Left kidney (tissue), 2 donors: Measurements from ENCODE around the gene EGFLAM. TPM values are rescaled to one million over a fixed set of nuclear protein-coding genes. Genes with fewer than 3 reads are reported as not detected.
"Not testable (repeated sequence)": the region's sequence is repeated elsewhere in the genome, so short reads cannot be mapped to it uniquely, and the experiment has no call there.

Source experiments
- DNase-seq: peaks from one replicate; pipeline ENCODE4 v3.0.0-alpha.2; 2013
- polyA plus RNA-seq: library from polyadenylated mRNA; unstranded; fragments of 120-200 nt; gene quantifications from one replicate; pipeline ENCODE4 v1.2.1, GENCODE V29; 2013; ENCODE audit not compliant: insufficient read length

EGFLAM gene
- polyA plus RNA-seq, 1 donor, result 10.6 TPM

GRCh38 chr5:38329132-38329715 is 70.9 kb downstream of the EGFLAM start:
- no peak for DNase-seq

GRCh38 chr5:38330207-38330606 is 71.8 kb downstream of the EGFLAM start:
- DNase-seq, result no peak

GRCh38 chr5:38331831-38332230 is 73.5 kb downstream of the EGFLAM start:
- DNase-seq, result no peak

GRCh38 chr5:38333181-38333580 is 74.8 kb downstream of the EGFLAM start:
- not testable (repeated sequence) for DNase-seq

GRCh38 chr5:38338455-38338854 is 80.1 kb downstream of the EGFLAM start:
- no peak for DNase-seq

- DNase-seq, result no peak
Measured at GRCh38 chr5:38339446-38339845, 81.1 kb downstream of the EGFLAM start.

- DNase-seq, result no peak
Measured at GRCh38 chr5:38341056-38341455, 82.7 kb downstream of the EGFLAM start.

- no peak for DNase-seq
Measured at GRCh38 chr5:38341641-38342040, 83.3 kb downstream of the EGFLAM start.

GRCh38 chr5:38342261-38342660 is 83.9 kb downstream of the EGFLAM start:
- no peak for DNase-seq

- no peak for DNase-seq
Measured at GRCh38 chr5:38344891-38345290, 86.5 kb downstream of the EGFLAM start.

GRCh38 chr5:38346593-38346992 is 88.2 kb downstream of the EGFLAM start:
- DNase-seq, result no peak

- no peak for DNase-seq
Measured at GRCh38 chr5:38347040-38347763, 88.8 kb downstream of the EGFLAM start.

GRCh38 chr5:38347896-38348295 is 89.5 kb downstream of the EGFLAM start:
- DNase-seq, result no peak

GRCh38 chr5:38360323-38361061 is 102.1 kb downstream of the EGFLAM start:
- DNase-seq, result no peak

GRCh38 chr5:38362713-38363112 is 104.4 kb downstream of the EGFLAM start:
- DNase-seq, result no peak

- no peak for DNase-seq
Measured at GRCh38 chr5:38364825-38365224, 106.5 kb downstream of the EGFLAM start.

GRCh38 chr5:38367410-38367809 is 109.1 kb downstream of the EGFLAM start:
- no peak for DNase-seq

GRCh38 chr5:38367966-38368365 is 109.6 kb downstream of the EGFLAM start:
- DNase-seq, result no peak

- no peak for DNase-seq
Measured at GRCh38 chr5:38369692-38370091, 111.3 kb downstream of the EGFLAM start.

GRCh38 chr5:38370358-38371100 is 112.2 kb downstream of the EGFLAM start:
- DNase-seq, result no peak

- no peak for DNase-seq
Measured at GRCh38 chr5:38371596-38371995, 113.2 kb downstream of the EGFLAM start.

- DNase-seq, result no peak
Measured at GRCh38 chr5:38373743-38374142, 115.4 kb downstream of the EGFLAM start.

- no peak for DNase-seq
Measured at GRCh38 chr5:38375423-38375822, 117.1 kb downstream of the EGFLAM start.
